GM12865 (cell line): Measurements from ENCODE around the gene TXNDC12.
"Not testable (repeated sequence)": the region's sequence is repeated elsewhere in the genome, so short reads cannot be mapped to it uniquely, and the experiment has no call there.

Experiments used
- DNase-seq: peaks from one replicate; pipeline ENCODE4 v3.0.0; 2010; ENCODE audit warnings: low read depth
- H3K4me3 ChIP-seq: 2 replicates; pipeline ENCODE4 v1.5.1; 2011; ENCODE audit warnings: mild to moderate bottlenecking, low read depth, low read length, control low read depth
- TF ChIP-seq, protein P1 (sequence below): IDR thresholded peaks from 2 replicates; pipeline ENCODE4 v1.5.1; 2011; ENCODE audit warnings: low read length, control low read depth, low read depth, inconsistent platforms; ENCODE audit not compliant: insufficient read depth; ENCODE audit errors: missing control alignments

Gene TXNDC12

DNA sequence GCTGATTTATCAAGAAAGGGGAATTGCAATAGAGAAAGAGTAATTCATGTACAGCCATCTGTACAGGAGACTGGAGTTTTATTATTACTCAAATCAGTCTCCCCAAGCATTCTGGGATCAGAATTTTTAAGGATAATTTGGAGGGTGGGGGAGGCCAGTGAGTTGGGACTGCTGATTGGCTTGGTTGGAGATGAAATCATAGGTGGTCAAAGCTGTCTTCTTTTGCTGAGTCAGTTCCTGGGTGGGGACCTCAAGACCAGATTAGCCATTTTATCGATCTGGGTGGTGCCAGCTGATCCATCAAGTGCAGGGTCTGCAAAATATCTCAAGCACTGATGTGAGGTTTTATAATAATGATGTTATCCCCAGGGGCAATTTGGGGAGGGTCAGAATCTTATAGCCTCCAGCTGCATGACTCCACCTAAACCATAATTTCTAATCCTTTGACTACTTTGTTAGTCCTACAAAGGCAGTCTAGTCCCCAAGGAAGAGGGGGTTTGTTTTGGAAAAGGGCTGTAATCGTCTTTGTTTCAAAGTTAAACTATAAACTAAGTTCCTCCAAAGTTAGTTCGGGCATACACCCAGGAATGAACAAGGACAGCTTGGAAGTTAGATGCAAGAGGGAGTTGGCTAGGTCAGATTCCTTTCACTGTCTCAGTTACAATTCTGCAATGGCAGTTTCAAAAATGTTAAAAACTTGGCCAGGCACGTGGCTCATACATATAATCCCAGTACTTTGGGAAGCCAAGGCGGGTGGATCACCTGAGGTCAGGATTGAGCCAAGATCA lies 47.6 kb downstream of the TXNDC12 start:
- H3K4me3 ChIP-seq, result no peak overlapping the region
- TF ChIP-seq, protein P1, sequence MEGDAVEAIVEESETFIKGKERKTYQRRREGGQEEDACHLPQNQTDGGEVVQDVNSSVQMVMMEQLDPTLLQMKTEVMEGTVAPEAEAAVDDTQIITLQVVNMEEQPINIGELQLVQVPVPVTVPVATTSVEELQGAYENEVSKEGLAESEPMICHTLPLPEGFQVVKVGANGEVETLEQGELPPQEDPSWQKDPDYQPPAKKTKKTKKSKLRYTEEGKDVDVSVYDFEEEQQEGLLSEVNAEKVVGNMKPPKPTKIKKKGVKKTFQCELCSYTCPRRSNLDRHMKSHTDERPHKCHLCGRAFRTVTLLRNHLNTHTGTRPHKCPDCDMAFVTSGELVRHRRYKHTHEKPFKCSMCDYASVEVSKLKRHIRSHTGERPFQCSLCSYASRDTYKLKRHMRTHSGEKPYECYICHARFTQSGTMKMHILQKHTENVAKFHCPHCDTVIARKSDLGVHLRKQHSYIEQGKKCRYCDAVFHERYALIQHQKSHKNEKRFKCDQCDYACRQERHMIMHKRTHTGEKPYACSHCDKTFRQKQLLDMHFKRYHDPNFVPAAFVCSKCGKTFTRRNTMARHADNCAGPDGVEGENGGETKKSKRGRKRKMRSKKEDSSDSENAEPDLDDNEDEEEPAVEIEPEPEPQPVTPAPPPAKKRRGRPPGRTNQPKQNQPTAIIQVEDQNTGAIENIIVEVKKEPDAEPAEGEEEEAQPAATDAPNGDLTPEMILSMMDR, result no peak
- DNase-seq, result no peak

DNA sequence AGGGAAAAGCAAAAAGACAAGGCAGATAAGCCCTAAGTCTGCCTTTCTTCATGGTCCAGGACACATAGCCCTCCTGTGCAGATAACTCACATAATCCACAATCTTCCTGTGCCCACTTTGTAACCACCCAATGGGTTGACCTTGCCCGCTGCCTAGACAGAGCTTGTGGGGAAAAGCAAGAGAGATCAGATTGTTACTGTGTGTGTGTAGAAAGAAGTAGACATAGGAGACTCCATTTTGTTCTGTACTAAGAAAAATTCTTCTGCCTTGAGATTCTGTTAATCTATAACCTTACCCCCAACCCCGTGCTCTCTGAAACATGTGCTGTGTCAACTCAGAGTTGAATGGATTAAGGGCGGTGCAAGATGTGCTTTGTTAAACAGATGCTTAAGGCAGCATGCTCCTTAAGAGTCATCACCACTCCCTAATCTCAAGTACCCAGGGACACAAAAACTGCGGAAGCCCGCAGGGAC lies 48.9 kb downstream of the TXNDC12 start:
- H3K4me3 ChIP-seq, DNase-seq: not testable (repeated sequence)

DNA sequence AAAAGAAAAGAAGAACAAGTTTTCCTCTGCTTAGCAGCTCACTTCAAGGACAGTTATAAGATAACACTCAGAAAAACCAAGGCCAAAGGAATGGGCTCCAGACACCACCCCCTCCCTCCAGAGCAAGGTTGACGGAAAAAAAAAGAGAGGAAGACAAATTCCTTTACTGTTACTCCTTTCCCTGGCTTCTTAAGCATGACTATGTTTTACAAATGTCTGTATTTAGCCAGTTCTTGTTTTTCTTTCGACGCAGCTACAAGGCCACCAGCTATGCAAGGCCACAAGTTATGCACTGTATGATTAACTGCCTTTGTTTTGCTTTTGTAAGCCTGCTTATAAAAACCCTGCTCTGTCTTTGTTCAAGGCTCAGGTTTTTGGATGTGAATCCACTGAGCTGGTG lies 49.4 kb downstream of the TXNDC12 start:
- DNase-seq, H3K4me3 ChIP-seq: not testable (repeated sequence)

DNA sequence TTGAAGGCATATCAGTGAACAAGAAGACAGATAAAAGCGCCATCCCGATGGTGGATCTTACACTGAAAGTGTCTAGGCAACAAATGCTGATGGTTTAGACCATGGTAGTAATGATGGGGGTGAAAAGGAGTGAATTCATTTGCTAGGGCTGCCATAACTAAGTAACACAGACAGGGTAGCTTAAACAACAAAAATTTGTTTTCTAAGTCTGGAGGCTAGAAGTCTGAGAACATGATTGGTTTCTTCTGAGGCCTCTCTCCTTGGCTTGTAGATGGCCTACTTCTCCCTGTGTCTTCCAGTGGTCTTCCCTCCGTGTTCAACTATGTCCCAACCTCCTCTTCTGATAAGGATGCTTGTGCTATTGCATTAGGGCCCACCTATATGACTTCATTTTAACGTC lies 51.1 kb downstream of the TXNDC12 start:
- H3K4me3 ChIP-seq, result no peak overlapping the region
- TF ChIP-seq, protein P1, result no peak
- DNase-seq, result no peak

DNA sequence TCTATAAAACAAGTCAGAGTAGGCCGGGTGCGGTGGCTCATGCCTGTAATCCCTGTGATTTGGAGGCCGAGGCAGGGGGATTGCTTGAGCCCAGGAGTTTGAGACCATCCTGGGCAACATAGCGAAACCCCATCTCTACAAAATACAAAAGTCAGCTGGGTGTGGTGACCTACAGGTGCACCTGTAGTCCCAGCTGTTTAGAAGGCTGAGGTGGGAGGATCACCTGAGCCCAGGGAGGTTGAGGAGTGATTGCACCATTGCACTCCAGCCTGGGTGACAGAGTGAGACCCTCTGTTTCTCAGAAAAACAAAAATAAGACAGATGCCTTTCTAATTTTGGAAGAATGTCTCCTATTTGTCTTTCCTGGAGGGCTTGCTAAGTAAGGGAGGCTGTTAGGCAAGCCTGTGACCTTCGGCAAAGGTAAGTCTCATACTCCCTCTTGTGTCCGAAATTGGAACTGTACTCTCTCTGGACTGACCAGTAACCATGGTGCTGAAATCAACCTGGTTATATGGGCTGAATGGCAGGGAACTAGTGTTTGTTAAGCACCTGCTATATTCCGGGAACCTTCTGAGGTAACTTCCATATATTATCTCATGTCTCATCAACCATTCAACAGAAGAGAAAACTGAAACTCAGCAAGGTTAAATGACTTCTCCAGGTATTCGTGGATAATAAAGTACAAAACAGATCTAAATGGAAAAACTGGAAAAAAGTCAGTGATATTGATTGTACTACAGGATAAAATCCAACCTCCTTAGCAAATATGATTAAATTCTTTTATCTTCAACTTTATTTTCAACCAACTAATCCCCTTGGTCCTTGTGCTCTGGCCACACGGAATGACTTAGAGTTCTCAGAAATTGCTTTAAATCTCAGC lies 52.7 kb downstream of the TXNDC12 start:
- DNase-seq, result peak; percentile 92
- H3K4me3 ChIP-seq, result no peak overlapping the region
- TF ChIP-seq, protein P1, result peak; percentile 90

DNA sequence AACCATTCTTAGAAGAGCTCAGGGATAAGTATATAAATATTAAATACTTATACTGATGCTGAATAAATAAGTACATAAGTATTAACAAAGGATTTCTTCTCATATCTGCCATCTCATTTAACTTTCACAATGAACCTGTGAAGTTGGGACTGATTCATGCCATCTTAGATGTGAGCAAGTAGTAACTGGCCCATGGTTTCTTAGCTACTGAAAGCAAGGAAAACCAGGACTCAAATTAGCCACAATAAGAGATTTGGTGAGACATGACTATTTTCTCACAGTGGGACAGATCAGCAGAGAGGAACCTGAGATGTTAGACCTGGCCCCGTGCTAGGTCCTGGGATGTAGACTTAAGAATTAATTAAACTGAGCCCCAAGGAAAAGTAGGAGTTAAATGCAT lies 56.3 kb downstream of the TXNDC12 start:
- TF ChIP-seq, protein P1, result no peak
- H3K4me3 ChIP-seq, result no peak overlapping the region
- DNase-seq, result no peak

DNA sequence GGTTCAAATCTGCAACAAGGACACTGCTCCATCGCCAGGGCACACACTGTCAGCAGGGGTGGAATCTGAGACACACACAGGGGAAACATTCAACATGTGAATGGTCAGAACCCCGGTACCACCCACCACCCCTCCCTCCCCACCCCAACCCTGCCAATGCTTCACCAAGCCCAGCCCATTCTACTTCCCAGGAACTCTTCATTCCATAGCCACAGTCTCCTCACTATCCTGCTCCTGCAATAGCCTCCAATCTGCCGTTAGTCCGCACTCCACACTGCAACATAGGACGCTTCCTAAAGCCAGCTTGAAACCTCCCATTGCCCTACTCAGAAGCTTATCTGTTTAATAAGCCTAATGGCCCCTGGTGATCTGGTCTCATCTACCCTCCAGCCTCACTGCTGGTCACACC lies 57.0 kb downstream of the TXNDC12 start:
- TF ChIP-seq, protein P1, result no peak
- DNase-seq, result no peak
- H3K4me3 ChIP-seq, result no peak overlapping the region

DNA sequence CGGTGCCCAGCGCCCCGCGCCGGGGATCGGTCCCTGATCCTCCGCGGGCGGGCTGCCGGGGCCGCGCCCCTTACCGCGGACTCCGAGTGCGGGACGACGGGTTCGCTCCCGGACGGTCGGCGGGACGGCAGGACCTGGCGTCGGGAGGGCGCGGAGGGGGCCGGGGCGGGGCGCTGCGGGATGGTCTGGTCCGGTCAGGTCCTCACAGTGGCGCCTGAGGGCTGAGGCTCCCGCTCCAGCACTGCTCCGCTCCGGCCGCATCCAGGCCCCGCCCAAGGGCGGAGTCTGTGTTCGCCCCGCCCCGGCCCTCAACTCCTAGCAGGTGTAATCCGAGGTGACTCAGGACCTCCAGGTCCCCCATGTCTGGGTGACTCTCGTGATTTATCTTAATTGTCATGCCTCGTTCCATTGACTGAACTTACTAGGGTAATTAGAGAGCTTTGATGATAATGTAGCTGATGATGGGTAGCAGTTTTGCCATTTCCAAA lies 64.5 kb downstream of the TXNDC12 start, which contains the start of gene RAB3B:
TSS of gene RAB3B (minus strand) at position 223 of the 488 bp plus-strand sequence. CDS start 13,583 bp downstream, outside the sequence.
- peak within 1 kb of the TSS; percentile 17 for H3K4me3 ChIP-seq
- TF ChIP-seq, protein P1, result no peak
- peak; percentile 68 for DNase-seq
